HG02870 (cell line): ENCODE measurements around the gene CHST3.
"Not testable (repeated sequence)": the region's sequence is repeated elsewhere in the genome, so short reads cannot be mapped to it uniquely, and the experiment has no call there.

Source experiments
- ATAC-seq: cut with Tn5 transposase; IDR thresholded peaks from one replicate; pipeline ENCODE4 v1.9.1; 2021; ENCODE audit warnings: mild to moderate bottlenecking, moderate library complexity; ENCODE audit not compliant: unreplicated experiment

The CHST3 gene

DNA sequence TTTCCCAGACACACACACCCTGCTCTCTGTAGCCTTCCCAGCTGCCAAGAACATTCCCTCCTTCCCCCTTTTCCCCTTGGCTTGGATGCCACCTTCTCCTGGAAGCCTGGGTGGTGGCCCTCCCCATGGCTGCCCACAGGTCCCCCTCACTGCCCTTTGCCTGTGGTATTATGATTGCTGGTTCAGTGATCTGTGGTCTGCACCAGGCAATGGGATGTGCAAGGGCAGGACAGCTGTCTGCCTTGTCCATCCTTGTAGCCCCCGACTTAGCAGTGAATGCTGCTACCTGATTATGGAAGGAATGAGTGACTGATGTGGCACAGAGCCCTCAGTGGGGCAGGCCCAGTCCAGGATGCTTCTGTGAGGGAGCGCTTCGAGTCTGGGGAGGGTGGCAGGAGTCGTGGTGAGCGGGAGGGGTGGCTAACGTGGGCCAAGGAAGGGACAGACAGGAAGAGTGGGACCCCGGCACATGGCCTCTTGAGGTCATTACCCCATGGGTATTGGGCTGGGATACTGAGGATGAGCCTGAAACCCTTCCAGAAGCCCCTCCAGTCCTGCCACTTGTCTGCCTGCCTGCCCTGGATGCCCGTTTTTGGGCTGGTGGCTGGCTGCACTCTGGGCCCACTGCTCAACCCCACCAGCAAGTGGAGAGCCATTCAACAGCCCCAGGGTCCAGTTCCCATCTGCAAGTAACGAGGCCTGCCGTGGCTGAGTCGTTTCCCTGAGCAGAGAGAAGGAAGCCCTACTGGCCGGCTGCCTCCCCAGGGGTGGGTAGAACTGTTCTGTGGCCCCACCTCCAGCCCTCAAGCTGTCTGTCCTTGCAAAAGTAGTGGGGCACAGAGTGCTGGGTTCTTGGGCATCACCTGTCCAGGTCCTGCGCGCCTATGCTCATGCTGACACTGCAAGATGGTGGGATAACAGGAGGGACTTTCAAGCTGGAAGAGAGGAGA lies 8.8 kb downstream of the CHST3 start:
- ATAC-seq: no peak

GRCh38 chr10:71973777-71974488 lies 9.7 kb downstream of the CHST3 start:
- ATAC-seq: no peak

GRCh38 chr10:71974489-71975021 lies 10.4 kb downstream of the CHST3 start:
- ATAC-seq: peak; percentile 73

- ATAC-seq: no peak
Measured at GRCh38 chr10:71975087-71975870, 11.1 kb downstream of the CHST3 start.

GRCh38 chr10:71975871-71976725 lies 11.9 kb downstream of the CHST3 start:
- ATAC-seq: no peak

- not testable (repeated sequence) for ATAC-seq
Measured at GRCh38 chr10:71977614-71977903, 13.4 kb downstream of the CHST3 start.

GRCh38 chr10:71978476-71978875 lies 14.3 kb downstream of the CHST3 start:
- no peak for ATAC-seq

GRCh38 chr10:71978988-71979691 lies 14.9 kb downstream of the CHST3 start:
- ATAC-seq: no peak

- ATAC-seq: no peak
Measured at GRCh38 chr10:71979692-71980062, 15.5 kb downstream of the CHST3 start.

DNA sequence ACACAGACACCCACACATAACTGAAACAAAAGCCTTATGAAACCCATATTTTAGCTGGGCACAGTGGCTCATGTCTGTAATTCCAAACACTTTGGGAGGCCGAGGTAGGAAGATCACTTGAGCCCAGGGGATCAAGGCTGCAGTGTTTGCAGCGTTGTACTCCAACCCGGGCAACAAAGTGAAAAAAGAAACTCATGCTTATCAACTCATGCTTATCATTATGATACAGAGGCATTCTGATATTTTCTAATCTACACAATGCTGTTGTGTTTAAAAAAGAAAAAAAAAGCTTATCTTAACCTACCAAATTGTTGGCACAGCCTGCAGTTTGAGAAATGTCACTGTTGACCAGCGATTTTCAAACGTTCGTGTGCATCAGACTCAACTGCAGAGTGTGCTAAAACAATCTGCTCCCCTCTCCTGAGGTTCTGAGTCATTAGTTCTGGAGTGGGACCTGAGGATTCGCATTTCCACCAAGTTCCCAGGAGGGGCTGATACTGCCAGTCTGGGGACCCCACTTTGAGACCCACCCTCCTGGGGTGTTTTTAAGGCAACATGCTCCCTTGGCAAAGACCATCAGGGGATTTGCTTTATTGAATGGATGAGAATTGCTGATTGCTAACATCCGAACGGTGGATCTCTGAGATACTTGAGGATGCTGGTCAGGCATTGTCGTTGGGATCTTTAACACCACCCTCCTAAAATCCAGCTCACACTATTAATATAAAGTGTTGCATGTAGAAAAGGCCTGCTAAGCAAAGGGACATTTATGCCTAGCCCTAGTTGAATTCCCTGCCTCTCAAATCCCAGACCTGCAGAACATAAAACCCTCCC lies 16.2 kb downstream of the CHST3 start:
- no peak for ATAC-seq

- ATAC-seq: no peak
Measured at GRCh38 chr10:71981015-71981875, 17.1 kb downstream of the CHST3 start.

GRCh38 chr10:71981876-71982230 lies 17.7 kb downstream of the CHST3 start:
- ATAC-seq: no peak

- no peak for ATAC-seq
Measured at GRCh38 chr10:71982269-71983178, 18.3 kb downstream of the CHST3 start.

DNA sequence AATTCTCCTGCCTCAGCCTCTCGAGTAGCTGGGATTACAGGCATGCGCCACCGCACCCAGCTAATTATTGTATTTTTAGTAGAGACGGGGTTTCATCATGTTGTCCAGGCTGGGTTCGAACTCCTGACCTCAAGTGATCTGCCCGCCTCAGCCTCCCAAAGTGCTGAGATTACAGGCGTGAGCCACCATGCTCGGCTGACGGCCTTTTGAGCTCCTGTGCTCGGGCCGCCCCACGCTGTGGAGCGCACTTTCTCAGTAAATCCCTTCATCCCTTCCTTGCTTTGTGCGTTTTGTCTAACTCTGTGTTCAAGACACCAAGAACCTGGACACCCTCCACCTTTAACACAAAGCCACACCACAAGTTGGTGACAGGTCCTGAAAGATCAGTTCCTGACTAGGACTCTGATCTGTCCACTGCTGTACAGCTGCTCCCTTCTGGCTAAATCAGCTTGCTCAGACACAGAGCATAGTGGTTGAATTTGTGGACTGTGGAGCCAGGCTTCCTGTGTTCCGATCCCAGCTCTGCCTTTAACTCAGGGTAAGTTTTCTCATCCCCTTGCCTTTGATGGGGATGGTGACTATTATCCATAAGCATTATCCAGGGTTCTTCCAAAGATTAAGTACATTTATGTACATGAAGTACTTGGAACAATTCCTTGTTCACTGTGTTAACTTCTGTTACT lies 20.1 kb downstream of the CHST3 start:
- ATAC-seq: no peak

DNA sequence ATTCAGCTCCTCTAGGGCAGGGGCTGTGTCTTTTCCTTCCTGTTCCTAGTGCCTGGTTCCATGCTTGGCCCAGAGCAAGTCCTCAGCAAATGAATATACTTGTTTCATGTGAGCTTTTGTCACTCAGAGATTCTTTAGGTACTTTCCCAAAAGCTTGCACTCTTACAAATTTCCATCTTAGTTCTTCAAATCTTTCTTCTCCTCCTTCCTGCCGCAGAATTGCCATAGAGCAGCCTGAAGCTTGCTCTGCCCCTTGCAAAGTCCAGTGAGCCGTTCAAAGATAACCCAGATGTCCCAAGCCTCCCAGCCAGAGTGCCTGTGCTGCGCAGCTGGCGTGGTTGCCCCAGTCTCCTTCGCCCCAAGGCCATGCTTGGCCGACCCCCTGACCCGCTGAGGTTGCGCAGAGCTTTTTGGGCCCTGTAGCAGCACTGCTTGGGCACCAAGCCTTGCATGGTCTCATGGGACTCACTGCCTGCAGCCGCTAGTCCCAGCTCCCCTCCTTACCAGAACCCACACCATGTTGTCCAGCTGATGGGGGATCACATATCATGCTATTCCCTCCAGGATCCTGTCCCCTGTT lies 20.7 kb downstream of the CHST3 start:
- ATAC-seq: no peak
